OCI-LY3 (cell line): ENCODE measurements around the gene SPATS2.

Source experiments
- H2AFZ ChIP-seq: fragments of 200-600, 300-600 bp; shearing (Covaris generic); 2 replicates; pipeline ENCODE4 v1.6.0; 2014; ENCODE audit warnings: antibody characterized with exemption, low read depth, low read length
- H3K27ac ChIP-seq: fragments of 200-600, 300-600 bp; sonication (generic); 2 replicates; pipeline ENCODE4 v1.5.1; 2014; ENCODE audit warnings: mild to moderate bottlenecking, low read length, moderate library complexity, mixed read lengths
- H3K27me3 ChIP-seq: fragments of 200-600, 300-600 bp; sonication (generic); 2 replicates; pipeline ENCODE4 v1.6.1; 2014; ENCODE audit warnings: low read depth, low read length, mixed read lengths
- H3K36me3 ChIP-seq: fragments of 200-600, 300-600 bp; sonication (generic); replicated peaks from 2 replicates; pipeline ENCODE3; 2014; ENCODE audit warnings: low read depth, low read length, mixed read lengths
- H3K4me1 ChIP-seq: fragments of 300-600, 200-600 bp; sonication (generic); 2 replicates; pipeline ENCODE4 v1.6.1; 2014; ENCODE audit warnings: low read length, mixed read lengths
- H3K4me2 ChIP-seq: fragments of 200-600, 300-600 bp; sonication (generic); 2 replicates; pipeline ENCODE4 v1.6.1; 2014; ENCODE audit warnings: low read length, mixed read lengths
- H3K4me3 ChIP-seq: fragments of 300-600, 200-600 bp; sonication (generic); 2 replicates; pipeline ENCODE4 v1.5.1; 2014; ENCODE audit warnings: antibody characterized with exemption, mild to moderate bottlenecking, low read length, moderate library complexity
- H3K79me2 ChIP-seq: fragments of 300-600, 200-600 bp; shearing (Covaris generic); 2 replicates; pipeline ENCODE4 v1.6.1; 2014; ENCODE audit warnings: mild to moderate bottlenecking, low read length, mixed read lengths
- H3K9ac ChIP-seq: fragments of 300-600, 200-600 bp; shearing (Covaris generic); 2 replicates; pipeline ENCODE4 v1.6.0; 2014; ENCODE audit warnings: mild to moderate bottlenecking, low read length, moderate library complexity
- H3K9me3 ChIP-seq: fragments of 200-600, 300-600 bp; shearing (Covaris generic); 2 replicates; pipeline ENCODE4 v1.6.1; 2014; ENCODE audit warnings: low read length, mixed read lengths; ENCODE audit not compliant: insufficient read depth
- H4K20me1 ChIP-seq: fragments of 200-600, 300-600 bp; sonication (generic); 2 replicates; pipeline ENCODE4 v1.6.1; 2016; ENCODE audit warnings: low read length, mixed read lengths; ENCODE audit not compliant: insufficient read depth
- CTCF ChIP-seq: fragments of 200-600, 300-600 bp; sonication (generic); IDR thresholded peaks from 2 replicates; pipeline ENCODE4 v1.5.1; 2014; ENCODE audit warnings: antibody characterized with exemption, low read length, low read depth
- EZH2phosphoT487 ChIP-seq: fragments of 200-600 bp; shearing (Covaris generic); IDR thresholded peaks from 2 replicates; pipeline ENCODE4 v1.6.1; 2018; ENCODE audit warnings: antibody characterized with exemption, mixed run types, low read depth

SPATS2 gene

GRCh38 chr12:49348781-49349180 lies 18.5 kb upstream of the SPATS2 start:
- H3K4me2 ChIP-seq: no peak overlapping the region
- H3K4me3 ChIP-seq: no peak overlapping the region

GRCh38 chr12:49349266-49349665 lies 18.0 kb upstream of the SPATS2 start:
- H3K4me2 ChIP-seq: no peak overlapping the region
- no peak overlapping the region for H3K27ac ChIP-seq
- H3K9ac ChIP-seq: no peak overlapping the region
- peaks cover 11% of the 10 kb centered on the region for H3K4me1 ChIP-seq
- H3K36me3 ChIP-seq: no peaks in the 10 kb centered on the region
- TF ChIP-seq CTCF (no peak), EZH2phosphoT487 (no peak)
- H4K20me1 ChIP-seq: no peaks in the 10 kb centered on the region
- H3K9me3 ChIP-seq: no peaks in the 10 kb centered on the region
- H3K79me2 ChIP-seq: no peaks in the 10 kb centered on the region
- H3K4me3 ChIP-seq: no peak overlapping the region
- H2AFZ ChIP-seq: no peak overlapping the region
- peaks cover 14% of the 10 kb centered on the region for H3K27me3 ChIP-seq

More at GRCh38 chr12:49348781-49349180, 18.5 kb upstream of the SPATS2 start:
- Histone ChIP-seq H3K27me3 (peaks cover 14% of the 10 kb centered on the region), H4K20me1 (no peaks in the 10 kb centered on the region), H3K9me3 (no peaks in the 10 kb centered on the region), H3K79me2 (no peaks in the 10 kb centered on the region), H2AFZ (no peak overlapping the region), H3K9ac (no peak overlapping the region), H3K27ac (no peak overlapping the region), H3K4me1 (peaks cover 11% of the 10 kb centered on the region), H3K36me3 (no peaks in the 10 kb centered on the region)
- TF ChIP-seq CTCF: no peak
- TF ChIP-seq EZH2phosphoT487: no peak

GRCh38 chr12:49352351-49352750 lies 14.9 kb upstream of the SPATS2 start:
- Histone ChIP-seq H4K20me1 (no peaks in the 10 kb centered on the region), H3K27me3 (peaks cover 3% of the 10 kb centered on the region; the same call in 1 of the 2 replicates), H3K27ac (no peak overlapping the region), H3K4me1 (peaks cover 4% of the 10 kb centered on the region; the same call in 1 of the 2 replicates), H3K4me3 (no peak overlapping the region), H2AFZ (no peak overlapping the region), H3K9ac (no peak overlapping the region), H3K4me2 (no peak overlapping the region), H3K79me2 (no peaks in the 10 kb centered on the region), H3K9me3 (no peaks in the 10 kb centered on the region), H3K36me3 (no peaks in the 10 kb centered on the region)
- TF ChIP-seq EZH2phosphoT487 (no peak), CTCF (no peak)

- Histone ChIP-seq H2AFZ (no peak overlapping the region), H3K27me3 (0 out of 2 replicates have a peak, but pooled peaks cover 3% of the 10 kb centered on the region), H3K4me3 (no peak overlapping the region), H3K9ac (no peak overlapping the region), H4K20me1 (no peaks in the 10 kb centered on the region), H3K4me2 (no peak overlapping the region), H3K36me3 (no peaks in the 10 kb centered on the region), H3K27ac (no peak overlapping the region), H3K4me1 (peaks cover 7% of the 10 kb centered on the region; the same call in 1 of the 2 replicates), H3K79me2 (no peaks in the 10 kb centered on the region), H3K9me3 (no peaks in the 10 kb centered on the region)
- TF ChIP-seq EZH2phosphoT487: no peak
- no peak for TF ChIP-seq CTCF
Measured at GRCh38 chr12:49355913-49356312, 11.3 kb upstream of the SPATS2 start.
